Loucy (cell line): Measurements from ENCODE around the gene CCDC85C.

ENCODE experiments used
- H2AFZ ChIP-seq: fragments of 200-600 bp; sonication (generic); 2 replicates; pipeline ENCODE4 v1.6.0; 2016; ENCODE audit warnings: antibody characterized with exemption, mild to moderate bottlenecking, low read length, moderate library complexity
- H3F3A ChIP-seq: fragments of 200-600 bp; 2 replicates; pipeline ENCODE4 v1.6.0; 2016; ENCODE audit warnings: antibody characterized with exemption, low read depth, mild to moderate bottlenecking
- H3K27me3 ChIP-seq: fragments of 200-600 bp; sonication (generic); 2 replicates; pipeline ENCODE4 v1.6.1; 2014; ENCODE audit warnings: low read length, mild to moderate bottlenecking; ENCODE audit not compliant: insufficient read depth, poor library complexity, severe bottlenecking
- H3K36me3 ChIP-seq: fragments of 200-600 bp; sonication (generic); 2 replicates; pipeline ENCODE4 v1.6.1; 2016; ENCODE audit warnings: low read length; ENCODE audit not compliant: insufficient read depth
- H3K4me1 ChIP-seq: fragments of 200-600 bp; sonication (generic); 2 replicates; pipeline ENCODE4 v1.5.1; 2014; ENCODE audit warnings: low read length, mild to moderate bottlenecking; ENCODE audit not compliant: insufficient read depth, poor library complexity, severe bottlenecking
- H3K4me2 ChIP-seq: fragments of 200-600 bp; sonication (generic); 2 replicates; pipeline ENCODE4 v1.6.0; 2014; ENCODE audit warnings: antibody characterized with exemption, low read length, low read depth, mild to moderate bottlenecking; ENCODE audit not compliant: poor library complexity, severe bottlenecking
- H3K4me3 ChIP-seq: fragments of 200-600 bp; sonication (generic); 2 replicates; pipeline ENCODE4 v1.5.1; 2014; ENCODE audit warnings: low read length, mild to moderate bottlenecking, mixed read lengths; ENCODE audit not compliant: poor library complexity, severe bottlenecking
- H3K79me2 ChIP-seq: fragments of 200-600 bp; sonication (generic); 2 replicates; pipeline ENCODE4 v1.6.1; 2014; ENCODE audit warnings: low read length; ENCODE audit not compliant: insufficient read depth
- H3K9ac ChIP-seq: fragments of 200-600 bp; sonication (generic); 2 replicates; pipeline ENCODE4 v1.6.0; 2014; ENCODE audit warnings: mild to moderate bottlenecking, low read depth, low read length, moderate library complexity; ENCODE audit not compliant: poor library complexity, severe bottlenecking
- H3K9me2 ChIP-seq: fragments of 200-600 bp; sonication (generic); replicated peaks from 2 replicates; pipeline ENCODE4 v1.6.1; 2016; ENCODE audit warnings: low read depth, low read length, mixed read lengths
- H3K9me3 ChIP-seq: fragments of 200-600 bp; sonication (generic); 2 replicates; pipeline ENCODE4 v1.6.1; 2014; ENCODE audit warnings: mild to moderate bottlenecking, antibody characterized with exemption, low read length, low read depth; ENCODE audit not compliant: insufficient read depth
- H4K20me1 ChIP-seq: fragments of 200-600 bp; sonication (generic); 2 replicates; pipeline ENCODE4 v1.6.0; 2014; ENCODE audit warnings: antibody characterized with exemption, low read length, mild to moderate bottlenecking; ENCODE audit not compliant: insufficient read depth, poor library complexity, severe bottlenecking
- CTCF ChIP-seq: fragments of 200-600 bp; sonication (generic); conservative IDR thresholded peaks from 2 replicates; pipeline ENCODE4 v1.5.1; 2014; ENCODE audit warnings: mild to moderate bottlenecking, antibody characterized with exemption, low read length
- EZH2phosphoT487 ChIP-seq: fragments of 200-600 bp; IDR thresholded peaks from 2 replicates; pipeline ENCODE4 v1.6.1; 2018; ENCODE audit warnings: antibody characterized with exemption, mild to moderate bottlenecking, moderate library complexity, borderline replicate concordance

Gene CCDC85C

GRCh38 chr14:99548255-99548654, 55.8 kb downstream of the CCDC85C start:
- no peaks in the 10 kb centered on the region for H3K27me3 ChIP-seq
- no peaks in the 10 kb centered on the region for H4K20me1 ChIP-seq
- no peaks in the 10 kb centered on the region for H3K9me3 ChIP-seq
- no peaks in the 10 kb centered on the region for H3K36me3 ChIP-seq
- H3K4me3 ChIP-seq, result no peak overlapping the region
- H3K9ac ChIP-seq, result no peak overlapping the region
- no peaks in the 10 kb centered on the region for H3K9me2 ChIP-seq
- no peak overlapping the region for H3K4me2 ChIP-seq
- H3K79me2 ChIP-seq, result peaks cover 58% of the 10 kb centered on the region; the same call in 1 of the 2 replicates
- TF ChIP-seq EZH2phosphoT487, result no peak
- TF ChIP-seq CTCF, result no peak
- no peaks in the 10 kb centered on the region for H3K4me1 ChIP-seq
- no peaks in the 10 kb centered on the region for H3F3A ChIP-seq
- no peak overlapping the region for H2AFZ ChIP-seq

- H3K9me2 ChIP-seq, result no peaks in the 10 kb centered on the region
- H3K36me3 ChIP-seq, result no peaks in the 10 kb centered on the region
- no peak overlapping the region for H2AFZ ChIP-seq
- H3K79me2 ChIP-seq, result peaks cover 53% of the 10 kb centered on the region; the same call in 1 of the 2 replicates
- H3K4me1 ChIP-seq, result peaks cover 13% of the 10 kb centered on the region
- peaks cover 3% of the 10 kb centered on the region for H4K20me1 ChIP-seq
- no peak overlapping the region for H3K4me3 ChIP-seq
- no peaks in the 10 kb centered on the region for H3K27me3 ChIP-seq
- no peaks in the 10 kb centered on the region for H3K9me3 ChIP-seq
- TF ChIP-seq CTCF, result no peak
- no peak for TF ChIP-seq EZH2phosphoT487
- no peak overlapping the region for H3K9ac ChIP-seq
- H3F3A ChIP-seq, result no peaks in the 10 kb centered on the region
- H3K4me2 ChIP-seq, result no peak overlapping the region
Measured at GRCh38 chr14:99546234-99546879, 57.6 kb downstream of the CCDC85C start.

GRCh38 chr14:99545586-99545985, 58.4 kb downstream of the CCDC85C start:
- no peaks in the 10 kb centered on the region for H3K36me3 ChIP-seq
- H3K4me2 ChIP-seq, result no peak overlapping the region
- H3K9me3 ChIP-seq, result no peaks in the 10 kb centered on the region
- TF ChIP-seq CTCF (no peak), EZH2phosphoT487 (no peak)
- no peaks in the 10 kb centered on the region for H3K27me3 ChIP-seq
- no peak overlapping the region for H3K9ac ChIP-seq
- no peak overlapping the region for H3K4me3 ChIP-seq
- H3K4me1 ChIP-seq, result peaks cover 17% of the 10 kb centered on the region
- H4K20me1 ChIP-seq, result peaks cover 3% of the 10 kb centered on the region
- H2AFZ ChIP-seq, result no peak overlapping the region
- H3K9me2 ChIP-seq, result no peaks in the 10 kb centered on the region
- H3F3A ChIP-seq, result no peaks in the 10 kb centered on the region
- peaks cover 50% of the 10 kb centered on the region; the same call in 1 of the 2 replicates for H3K79me2 ChIP-seq
